ENCODE data around the gene SLC39A13. TPM values are rescaled to one million over a fixed set of nuclear protein-coding genes. Genes with fewer than 3 reads are reported as not detected.

The SLC39A13 gene
- total RNA-seq, 1 experiment from 2014 or later: 29.2 TPM

- Mint-ChIP-seq H3K4me1 (peaks cover 15 to 25% of the 10 kb centered on the region in 2 experiments), H3K27ac (no peak overlapping the region), H3K4me3 (peak overlapping the region; percentile 23 to 36; a peak in 2 of 5 replicates), H3K27me3 (ENCODE audit: low read depth) (no peaks in the 10 kb centered on the region), H3K9me3 (no peaks in the 10 kb centered on the region; a peak in 1 of 5 replicates), H3K36me3 (ENCODE audit: insufficient read depth in 1 of 3, low read depth in 3 of 3) (peaks cover 12 to 19% (median 17%) of the 10 kb centered on the region in 3 experiments)
- Histone ChIP-seq H2BK12ac (ENCODE audit: insufficient read length, low read depth, low read length) (no peak overlapping the region), H2AK5ac (ENCODE audit: insufficient read length, low read length) (no peak overlapping the region), H3K4ac (ENCODE audit: low read depth, low read length) (no peak overlapping the region), H3K27me3 (ENCODE audit: insufficient read depth, low read length) (no peaks in the 10 kb centered on the region), H3K79me1 (ENCODE audit: insufficient read depth, low read depth, low read length, poor library complexity, severe bottlenecking) (no peaks in the 10 kb centered on the region), H3K9ac (ENCODE audit: extremely low read depth, insufficient read length, low read length) (no peak overlapping the region), H3K4me2 (ENCODE audit: insufficient read depth, insufficient read length, low read length) (no peak overlapping the region), H4K8ac (replicated peaks; ENCODE audit: insufficient read length, low read depth, low read length) (no peak overlapping the region), H3K27ac (ENCODE audit: insufficient read length, low read depth, low read length) (no peak overlapping the region), H2AFZ (ENCODE audit: low read length) (no peak overlapping the region), H4K91ac (ENCODE audit: insufficient read length, low read depth, low read length) (no peak overlapping the region), H3K18ac (ENCODE audit: insufficient read length, low read depth, low read length) (no peak overlapping the region), H3K9me3 (ENCODE audit: control insufficient read depth, low read depth, low read length) (no peaks in the 10 kb centered on the region), H3K56ac (ENCODE audit: insufficient read length, low read depth, low read length) (no peak overlapping the region), H2BK20ac (ENCODE audit: low read depth, low read length, poor library complexity, severe bottlenecking) (no peak overlapping the region), H3K23me2 (ENCODE audit: insufficient read length, low read depth, low read length, poor library complexity, severe bottlenecking) (peaks cover 15% of the 10 kb centered on the region), H3K79me2 (ENCODE audit: insufficient read depth, low read length) (no peaks in the 10 kb centered on the region), H4K20me1 (ENCODE audit: control insufficient read depth, insufficient read depth, insufficient read length) (no peaks in the 10 kb centered on the region), H3K4me1 (ENCODE audit: insufficient read depth, low read length) (0 out of 2 replicates have a peak, but pooled peaks cover 2% of the 10 kb centered on the region), H3K23ac (ENCODE audit: insufficient read length, low read depth, low read length) (no peak overlapping the region), H2BK5ac (ENCODE audit: insufficient read length, low read length) (no peak overlapping the region), H2BK120ac (ENCODE audit: low read depth, low read length, poor library complexity, severe bottlenecking) (no peak overlapping the region), H4K5ac (ENCODE audit: insufficient read length, low read depth, low read length) (no peak overlapping the region), H3T11ph (ENCODE audit: low read length) (no peak overlapping the region), H2BK15ac (ENCODE audit: low read depth, low read length) (no peak overlapping the region), H3K14ac (ENCODE audit: insufficient read depth, low read length) (no peak overlapping the region)
- no peak for TF ChIP-seq CTCF (conservative IDR thresholded peaks at IDR 0.05)
- DNase-seq: no peak
- no CpG with 5 or more reads among the region's 12 CpGs for WGBS (ENCODE audit: extremely low coverage, insufficient read length, low lambda C conversion rate)
These were observed 2.2 kb downstream of the SLC39A13 start for GRCh38 chr11:47410370-47411264.
